HG03558 (cell line): ENCODE measurements around the gene RASGRP1.

ENCODE experiments used
- ATAC-seq: cut with Tn5 transposase; IDR thresholded peaks from one replicate; pipeline ENCODE4 v1.9.1; 2021; ENCODE audit warnings: moderate number of reproducible peaks; ENCODE audit not compliant: unreplicated experiment; ENCODE audit errors: extremely low read depth

Gene RASGRP1

GRCh38 chr15:38509152-38509551, 55.5 kb downstream of the RASGRP1 start:
- no peak for ATAC-seq

GRCh38 chr15:38508647-38509046, 56.0 kb downstream of the RASGRP1 start:
- no peak for ATAC-seq

GRCh38 chr15:38507570-38507969, 57.0 kb downstream of the RASGRP1 start:
- no peak for ATAC-seq

- no peak for ATAC-seq
These were observed 57.6 kb downstream of the RASGRP1 start for GRCh38 chr15:38506997-38507396.

- ATAC-seq, result no peak
These were observed 59.7 kb downstream of the RASGRP1 start for GRCh38 chr15:38504680-38505467.

- ATAC-seq, result no peak
These were observed 61.1 kb downstream of the RASGRP1 start for GRCh38 chr15:38503496-38503895.

GRCh38 chr15:38499651-38500050, 65.0 kb downstream of the RASGRP1 start:
- no peak for ATAC-seq

GRCh38 chr15:38496151-38496550, 68.5 kb downstream of the RASGRP1 start:
- no peak for ATAC-seq

GRCh38 chr15:38490242-38490922, 74.2 kb downstream of the RASGRP1 start:
- no peak for ATAC-seq

- no peak for ATAC-seq
These were observed 77.2 kb downstream of the RASGRP1 start for GRCh38 chr15:38487378-38487777.

GRCh38 chr15:38486936-38487335, 77.7 kb downstream of the RASGRP1 start:
- ATAC-seq, result no peak

- no peak for ATAC-seq
These were observed 82.0 kb downstream of the RASGRP1 start for GRCh38 chr15:38482572-38482971.

- no peak for ATAC-seq
These were observed 82.9 kb downstream of the RASGRP1 start for GRCh38 chr15:38481761-38482160.

GRCh38 chr15:38481113-38481512, 83.5 kb downstream of the RASGRP1 start:
- ATAC-seq, result no peak

GRCh38 chr15:38479756-38480155, 84.9 kb downstream of the RASGRP1 start:
- ATAC-seq, result no peak

- no peak for ATAC-seq
These were observed 85.3 kb downstream of the RASGRP1 start for GRCh38 chr15:38479266-38479665.

- ATAC-seq, result no peak
These were observed 87.0 kb downstream of the RASGRP1 start for GRCh38 chr15:38477637-38478036.

GRCh38 chr15:38476120-38476519, 88.5 kb downstream of the RASGRP1 start:
- no peak for ATAC-seq

- ATAC-seq, result no peak
These were observed 89.3 kb downstream of the RASGRP1 start for GRCh38 chr15:38475361-38475760.

GRCh38 chr15:38474155-38474757, 90.4 kb downstream of the RASGRP1 start:
- peak; percentile 72 for ATAC-seq

GRCh38 chr15:38471974-38472373, 92.6 kb downstream of the RASGRP1 start:
- ATAC-seq, result no peak
